Uterus (tissue), 4 donors: ENCODE measurements around the gene PHF5A. TPM values are rescaled to one million over a fixed set of nuclear protein-coding genes. Genes with fewer than 3 reads are reported as not detected.

Experiments
- DNase-seq, 2 donors: peaks; one replicate each; pipeline ENCODE4 v3.0.0-alpha.2; 2019 to 2020
- H3K27ac ChIP-seq, 2 donors: fragments of 200-600 bp; sonication (generic); 1 replicate in 1 of 2; 2 replicates in 1 of 2; pipeline ENCODE4 v1.5.1; 2016 to 2018
- H3K27me3 ChIP-seq, 2 donors: fragments of 200-600 bp; sonication (generic); one replicate each; pipeline ENCODE4 v1.5.1; 2018 to 2019; ENCODE audit warnings: control low read depth in 1 of 2
- H3K36me3 ChIP-seq, 2 donors: fragments of 200-600 bp; sonication (generic); one replicate each; pipeline ENCODE4 v1.5.1; 2019; ENCODE audit warnings: control low read depth in 1 of 2
- H3K4me1 ChIP-seq, 2 donors: fragments of 200-600 bp; sonication (generic); one replicate each; pipeline ENCODE4 v1.5.1; 2018 to 2019; ENCODE audit warnings: control low read depth in 1 of 2
- H3K4me3 ChIP-seq, 2 donors: fragments of 200-600 bp; sonication (generic); 1 replicate in 1 of 2; 2 replicates in 1 of 2; pipeline ENCODE4 v1.5.1; 2018 to 2019; ENCODE audit warnings: mild to moderate bottlenecking in 1 of 2
- H3K9me3 ChIP-seq, 2 donors: fragments of 200-600 bp; sonication (generic); one replicate each; pipeline ENCODE4 v1.5.1; 2019; ENCODE audit warnings: control low read depth in 1 of 2
- CTCF ChIP-seq, 4 experiments: fragments of 200-600 bp in 2 of 4; fragments of 450-650 bp in 2 of 4; sonication (generic) in 2 of 4; IDR thresholded peaks; one replicate each; pipeline ENCODE4 v1.5.1; 2016 to 2019; ENCODE audit warnings: antibody characterized with exemption in 4 of 4, mild to moderate bottlenecking in 2 of 4, moderate library complexity in 1 of 4
- POLR2A ChIP-seq, 2 donors: fragments of 450-650 bp; IDR thresholded peaks; one replicate each; pipeline ENCODE4 v1.6.1; 2016; ENCODE audit warnings: antibody characterized with exemption in 2 of 2, mild to moderate bottlenecking in 1 of 2, moderate library complexity in 1 of 2
- intact Hi-C: fragments of 100-400 bp; cut with DNase I; formaldehyde crosslinking; loops from one replicate; pipeline ENCODE4 v1.15.1; 2023; ENCODE audit warnings: low total_unique reads
- total RNA-seq, 4 donors: library from RNA; depleted of rRNA in 3 of 4; stranded (reverse); fragments of >200 nt in 3 of 4; gene quantifications; one replicate each; pipeline versions ENCODE4 v1.1.0 to v1.2.4, GENCODE V29; 2014 to 2023
- donor health status: DM: yes; HTN: yes; CAD: no.

The PHF5A gene
- total RNA-seq, 4 donors from 2014 or later: 38.5 to 65.1 (median 46.4) TPM

- H3K36me3 ChIP-seq: no peaks in the 10 kb centered on the region
- intact Hi-C loops: no loop called here
These were observed 37.2 kb upstream of the PHF5A start for GRCh38 chr22:41505511-41506220.

GRCh38 chr22:41504816-41505215 is 36.3 kb upstream of the PHF5A start:
- H3K4me3 ChIP-seq: no peak overlapping the region
- H3K4me1 ChIP-seq: peaks cover 0 to 20% of the 10 kb centered on the region in 2 donors
- no peak for DNase-seq
- TF ChIP-seq POLR2A (IDR thresholded peaks at IDR 0.05): no peak
- intact Hi-C loops: no loop called here
- no peaks in the 10 kb centered on the region for H3K36me3 ChIP-seq
- no peaks in the 10 kb centered on the region for H3K27me3 ChIP-seq
- H3K9me3 ChIP-seq: no peaks in the 10 kb centered on the region
- H3K27ac ChIP-seq: no peak overlapping the region

More at GRCh38 chr22:41505511-41506220, 37.2 kb upstream of the PHF5A start:
- Histone ChIP-seq H3K27me3 (no peaks in the 10 kb centered on the region), H3K4me3 (no peak overlapping the region), H3K27ac (no peak overlapping the region), H3K4me1 (peaks cover 0 to 20% of the 10 kb centered on the region in 2 donors), H3K9me3 (no peaks in the 10 kb centered on the region)
- TF ChIP-seq CTCF (IDR thresholded peaks at IDR 0.05) (no peak), POLR2A (IDR thresholded peaks at IDR 0.05) (no peak)
- no peak for DNase-seq

GRCh38 chr22:41504397-41504796 is 35.9 kb upstream of the PHF5A start:
- intact Hi-C loops: no loop called here
- H3K36me3 ChIP-seq: no peaks in the 10 kb centered on the region
- H3K4me1 ChIP-seq: peaks cover 0 to 20% of the 10 kb centered on the region in 2 donors
- peak overlapping the region in 1 of 2 donors; percentile 52 for H3K27ac ChIP-seq
- H3K4me3 ChIP-seq: no peak overlapping the region
- no peaks in the 10 kb centered on the region for H3K9me3 ChIP-seq
- no peak for TF ChIP-seq CTCF (IDR thresholded peaks at IDR 0.05)
- TF ChIP-seq POLR2A (IDR thresholded peaks at IDR 0.05): no peak
- DNase-seq: peak in 1 of 2 donors; percentile 55
- no peaks in the 10 kb centered on the region for H3K27me3 ChIP-seq

- no peak overlapping the region for H3K4me3 ChIP-seq
- H3K27me3 ChIP-seq: no peaks in the 10 kb centered on the region
- no peak for DNase-seq
- H3K4me1 ChIP-seq: peaks cover 0 to 6% of the 10 kb centered on the region in 2 donors
- H3K9me3 ChIP-seq: no peaks in the 10 kb centered on the region
- intact Hi-C loops: no loop called here
- H3K27ac ChIP-seq: no peak overlapping the region
- no peaks in the 10 kb centered on the region for H3K36me3 ChIP-seq
- TF ChIP-seq CTCF (IDR thresholded peaks at IDR 0.05) (no peak), POLR2A (IDR thresholded peaks at IDR 0.05) (no peak)
These were observed 32.7 kb upstream of the PHF5A start for GRCh38 chr22:41501209-41501608.

GRCh38 chr22:41500303-41500702 is 31.8 kb upstream of the PHF5A start:
- intact Hi-C loops: no loop called here

More at GRCh38 chr22:41500303-41500702, 31.8 kb upstream of the PHF5A start:
- no peak overlapping the region for H3K27ac ChIP-seq
- no peaks in the 10 kb centered on the region for H3K9me3 ChIP-seq
- H3K4me1 ChIP-seq: peaks cover 0 to 6% of the 10 kb centered on the region in 2 donors
- H3K4me3 ChIP-seq: no peak overlapping the region
- H3K36me3 ChIP-seq: no peaks in the 10 kb centered on the region
- TF ChIP-seq CTCF (IDR thresholded peaks at IDR 0.05) (no peak), POLR2A (IDR thresholded peaks at IDR 0.05) (no peak)
- DNase-seq: no peak
- no peaks in the 10 kb centered on the region for H3K27me3 ChIP-seq
